PC-9 (cell line): ENCODE results near the gene NUF2. TPM values are rescaled to one million over a fixed set of nuclear protein-coding genes. Genes with fewer than 3 reads are reported as not detected.

Experiments
- BruUV-seq: library from RNA; stranded (reverse); fragments of 400-500 nt; replicated peaks from 2 replicates; lab custom pipeline; 2021; lab: Mats Ljungman, UMichigan
- CTCF ChIA-PET: fragments of 300-600 bp; sonication (Branson Sonifier 250); formaldehyde crosslinking; loops from one replicate; lab custom pipeline; 2022; ENCODE audit warnings: antibody characterized with exemption; lab: Charles Lee
- POLR2A ChIA-PET: fragments of 300-600 bp; sonication (Branson Sonifier 250); formaldehyde crosslinking; loops from one replicate; lab custom pipeline; 2022; ENCODE audit warnings: antibody characterized with exemption; ENCODE audit not compliant: unreplicated experiment; lab: Charles Lee
- DNase-seq, 2 experiments: peaks; one replicate each; pipeline versions ENCODE4 v3.0.0 to v3.0.0-alpha.2; 2015 to 2022; ENCODE audit warnings: mixed read lengths in 1 of 2
- H2AFZ ChIP-seq: fragments of 200-600 bp; sonication (generic); 2 replicates; pipeline ENCODE4 v1.8.1; 2017; ENCODE audit warnings: antibody characterized with exemption
- H3F3A ChIP-seq: fragments of 200-600 bp; sonication (generic); 2 replicates; pipeline ENCODE4 v1.8.1; 2017; ENCODE audit warnings: antibody characterized with exemption, mild to moderate bottlenecking, low read depth; ENCODE audit not compliant: insufficient read depth
- H3K27ac ChIP-seq: fragments of 200-600 bp; sonication (generic); 2 replicates; pipeline ENCODE4 v1.6.1; 2016; ENCODE audit warnings: mixed run types
- H3K27me3 ChIP-seq: fragments of 200-600 bp; sonication (generic); 2 replicates; pipeline ENCODE4 v1.6.1; 2016; ENCODE audit warnings: low read depth, mixed run types; ENCODE audit not compliant: insufficient read depth
- H3K36me3 ChIP-seq: fragments of 200-600 bp; sonication (generic); 2 replicates; pipeline ENCODE4 v1.6.1; 2016; ENCODE audit warnings: low read depth, mixed run types
- H3K4me1 ChIP-seq: fragments of 200-600 bp; sonication (generic); replicated peaks from 2 replicates; pipeline ENCODE4 v1.6.1; 2016; ENCODE audit warnings: mixed run types; ENCODE audit not compliant: insufficient read depth
- H3K4me2 ChIP-seq: fragments of 200-600 bp; sonication (generic); 2 replicates; pipeline ENCODE4 v1.6.1; 2017; ENCODE audit warnings: mixed run types
- H3K4me3 ChIP-seq: fragments of 200-600 bp; sonication (generic); 2 replicates; pipeline ENCODE4 v1.6.1; 2016; ENCODE audit warnings: mixed run types
- H3K79me2 ChIP-seq: fragments of 200-600 bp; sonication (generic); 2 replicates; pipeline ENCODE4 v1.6.1; 2017; ENCODE audit warnings: low read depth, mixed run types
- H3K9me2 ChIP-seq: fragments of 200-600 bp; sonication (generic); 2 replicates; pipeline ENCODE4 v1.8.1; 2017; ENCODE audit warnings: mild to moderate bottlenecking; ENCODE audit not compliant: insufficient read depth
- H3K9me3 ChIP-seq: fragments of 200-600 bp; sonication (generic); 2 replicates; pipeline ENCODE4 v1.8.1; 2016; ENCODE audit warnings: low read depth; ENCODE audit not compliant: insufficient read depth
- H4K20me1 ChIP-seq: fragments of 200-600 bp; sonication (generic); 2 replicates; pipeline ENCODE4 v1.8.1; 2017; ENCODE audit not compliant: insufficient read depth
- CTCF ChIP-seq: fragments of 200-600 bp; sonication (generic); conservative IDR thresholded peaks from 2 replicates; pipeline ENCODE4 v1.6.1; 2017; ENCODE audit warnings: mixed run types, antibody characterized with exemption, mild to moderate bottlenecking, moderate library complexity
- EZH2 ChIP-seq: fragments of 200-600 bp; sonication (generic); IDR thresholded peaks from 2 replicates; pipeline ENCODE4 v1.8.0; 2017; ENCODE audit warnings: antibody characterized with exemption, low read depth
- intact Hi-C: fragments of 100-400 bp; cut with micrococcal nuclease; formaldehyde crosslinking; loops from one replicate; pipeline ENCODE4 v1.10.0; 2022; ENCODE audit not compliant: unreplicated experiment
- total RNA-seq: library from RNA; stranded (reverse); gene quantifications from 2 replicates; pipeline ENCODE4 v1.2.3, GENCODE V29; 2021

NUF2 gene
- total RNA-seq, 1 experiment from 2014 or later, result 33.3 TPM

- no peak overlapping the region for H3K4me2 ChIP-seq
- no TSS peak for BruUV-seq
- CTCF ChIA-PET, result interaction anchor here (0.7 kb wide), 1 partner anchor 27 kb away, joined by 3 read pairs; no protein-coding TSS in a partner anchor
- H3K9me2 ChIP-seq, result no peaks in the 10 kb centered on the region
- no peak overlapping the region for H3K27ac ChIP-seq
- TF ChIP-seq EZH2 (no peak), CTCF (no peak)
- intact Hi-C loops, result no loop called here
- H2AFZ ChIP-seq, result no peak overlapping the region
- H3K27me3 ChIP-seq, result no peaks in the 10 kb centered on the region
- H3K4me3 ChIP-seq, result no peak overlapping the region
- H3K9me3 ChIP-seq, result no peaks in the 10 kb centered on the region
- no peaks in the 10 kb centered on the region for H3F3A ChIP-seq
- POLR2A ChIA-PET, result no interaction called here
- no peaks in the 10 kb centered on the region for H3K79me2 ChIP-seq
- no peaks in the 10 kb centered on the region for H4K20me1 ChIP-seq
- H3K4me1 ChIP-seq, result no peaks in the 10 kb centered on the region
- DNase-seq, result no peak
- H3K36me3 ChIP-seq, result no peaks in the 10 kb centered on the region
Observed at GRCh38 chr1:163372576-163372975, 50.8 kb downstream of the NUF2 start.

- TF ChIP-seq EZH2 (no peak), CTCF (no peak)
- ChIA-PET CTCF (no interaction called here), POLR2A (no interaction called here)
- H3K4me1 ChIP-seq, result no peaks in the 10 kb centered on the region
- intact Hi-C loops, result no loop called here
- H4K20me1 ChIP-seq, result no peaks in the 10 kb centered on the region
- H3K79me2 ChIP-seq, result no peaks in the 10 kb centered on the region
- H3K4me2 ChIP-seq, result no peak overlapping the region
- H3K9me2 ChIP-seq, result no peaks in the 10 kb centered on the region
- BruUV-seq, result no TSS peak
- no peaks in the 10 kb centered on the region for H3K9me3 ChIP-seq
- H3K36me3 ChIP-seq, result no peaks in the 10 kb centered on the region
- no peak for DNase-seq
- no peak overlapping the region for H2AFZ ChIP-seq
- H3F3A ChIP-seq, result no peaks in the 10 kb centered on the region
- H3K27me3 ChIP-seq, result no peaks in the 10 kb centered on the region
- H3K4me3 ChIP-seq, result no peak overlapping the region
- no peak overlapping the region for H3K27ac ChIP-seq
Observed at GRCh38 chr1:163378554-163378953, 56.8 kb downstream of the NUF2 start.

GRCh38 chr1:163379801-163380200, 58.0 kb downstream of the NUF2 start:
- intact Hi-C loops, result no loop called here
- no peaks in the 10 kb centered on the region for H3K36me3 ChIP-seq
- CTCF ChIA-PET, result no interaction called here

More at GRCh38 chr1:163379801-163380200, 58.0 kb downstream of the NUF2 start:
- Histone ChIP-seq H4K20me1 (no peaks in the 10 kb centered on the region), H3K27me3 (no peaks in the 10 kb centered on the region), H3K4me2 (no peak overlapping the region), H3K4me1 (no peaks in the 10 kb centered on the region), H3K79me2 (no peaks in the 10 kb centered on the region), H3K9me2 (no peaks in the 10 kb centered on the region), H3K4me3 (no peak overlapping the region), H3F3A (no peaks in the 10 kb centered on the region), H3K27ac (no peak overlapping the region), H2AFZ (no peak overlapping the region), H3K9me3 (no peaks in the 10 kb centered on the region)
- POLR2A ChIA-PET, result no interaction called here
- DNase-seq, result no peak
- no TSS peak for BruUV-seq
- TF ChIP-seq CTCF, result no peak
- no peak for TF ChIP-seq EZH2
